ENCODE results near the gene NUP205. TPM values are rescaled to one million over a fixed set of nuclear protein-coding genes. Genes with fewer than 3 reads are reported as not detected.
A peak's percentile ranks its signal among the peaks of the same experiment; 100 is the strongest.

NUP205 gene
- total RNA-seq, 4 donors from 2014 or later, result 27.6 to 33.9 (median 28.8) TPM

DNA sequence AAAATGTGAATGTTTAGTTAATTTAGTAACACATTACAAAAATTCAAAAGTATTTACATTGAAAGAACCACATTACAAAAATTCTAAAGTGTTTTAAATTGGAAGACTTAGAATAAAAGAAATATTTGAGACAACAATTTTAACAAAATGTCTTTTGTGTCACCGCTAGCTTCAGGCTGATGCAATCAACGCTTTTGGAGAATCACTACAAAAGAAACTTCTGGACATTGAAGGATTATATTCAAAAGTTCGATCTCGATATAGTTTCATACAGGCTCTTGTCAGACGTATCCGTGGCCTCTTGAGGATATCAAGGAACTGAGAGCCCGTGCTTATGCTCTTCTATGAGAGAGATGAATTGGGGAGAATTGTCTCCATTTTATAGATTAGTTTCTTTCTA lies 90.5 kb downstream of the NUP205 start:
- TF ChIP-seq POLR2A (IDR thresholded peaks at IDR 0.05) (no peak), CTCF (IDR thresholded peaks at IDR 0.05) (no peak)
- intact Hi-C loops (cut with DNase I; ENCODE audit: low total_unique reads), result loop anchor here (10.0 kb wide), 1 partner anchor 373 kb away; no protein-coding TSS in a partner anchor
- no peak for DNase-seq (ENCODE audit: low spot score in 2 of 2)
- 87 to 89% methylated on average over 7 of the region's 7 CpGs for WGBS, 2 donors
- H3K4me3 ChIP-seq (ENCODE audit: low read depth, poor library complexity, severe bottlenecking), result no peak overlapping the region

- WGBS, 2 donors, result 65 to 75% methylated on average over 15 of the region's 15 CpGs
- H3K4me3 ChIP-seq (ENCODE audit: low read depth, poor library complexity, severe bottlenecking), result no peak overlapping the region
- TF ChIP-seq CTCF (IDR thresholded peaks at IDR 0.05), result no peak
- no peak for TF ChIP-seq POLR2A (IDR thresholded peaks at IDR 0.05)
- intact Hi-C loops (cut with DNase I; ENCODE audit: low total_unique reads), result no loop called here
- DNase-seq (ENCODE audit: low spot score in 2 of 2), result peak in 1 of 2 donors; percentile 33
Observed at GRCh38 chr7:135650831-135651573, 93.3 kb downstream of the NUP205 start.

- no peak for DNase-seq (ENCODE audit: low spot score in 2 of 2)
- TF ChIP-seq POLR2A (IDR thresholded peaks at IDR 0.05), result no peak
- TF ChIP-seq CTCF (IDR thresholded peaks at IDR 0.05), result no peak
- intact Hi-C loops (cut with DNase I; ENCODE audit: low total_unique reads), result no loop called here
- 93 to 94% methylated on average over 12 of the region's 12 CpGs for WGBS, 2 donors
- H3K4me3 ChIP-seq (ENCODE audit: low read depth, poor library complexity, severe bottlenecking), result no peak overlapping the region
Observed at GRCh38 chr7:135653340-135654080, 95.8 kb downstream of the NUP205 start.

DNA sequence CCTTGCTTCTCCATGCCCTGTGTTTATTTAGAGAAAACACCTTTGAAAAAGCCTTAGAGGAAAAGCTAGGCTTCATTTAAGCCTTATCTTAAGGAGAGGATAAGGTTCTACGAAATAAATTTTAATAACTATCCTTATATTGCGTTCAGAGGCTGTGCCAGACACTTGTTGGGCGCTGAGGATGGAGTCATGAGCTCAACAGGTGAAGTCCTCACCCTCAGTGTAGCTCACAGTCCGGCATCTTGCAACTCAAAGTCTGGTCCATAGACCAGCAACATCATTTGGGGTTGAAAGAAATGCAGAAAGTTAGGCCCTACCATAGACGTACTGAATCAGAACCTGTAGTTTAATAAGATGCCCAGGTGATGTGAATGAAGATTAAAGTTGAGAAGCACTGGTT lies 100.8 kb downstream of the NUP205 start:
- intact Hi-C loops (cut with DNase I; ENCODE audit: low total_unique reads), result no loop called here
- H3K4me3 ChIP-seq (ENCODE audit: low read depth, poor library complexity, severe bottlenecking), result no peak overlapping the region
- TF ChIP-seq CTCF (IDR thresholded peaks at IDR 0.05) (no peak), POLR2A (IDR thresholded peaks at IDR 0.05) (no peak)
- WGBS, 2 donors, result 94% methylated on average over 5 of the region's 5 CpGs
- no peak for DNase-seq (ENCODE audit: low spot score in 2 of 2)

GRCh38 chr7:135659159-135659846 lies 101.6 kb downstream of the NUP205 start:
- intact Hi-C loops (cut with DNase I; ENCODE audit: low total_unique reads), result no loop called here
- WGBS, 2 donors, result 75 to 84% methylated on average over 9 of the region's 9 CpGs
- H3K4me3 ChIP-seq (ENCODE audit: low read depth, poor library complexity, severe bottlenecking), result no peak overlapping the region
- TF ChIP-seq CTCF (IDR thresholded peaks at IDR 0.05) (no peak), POLR2A (IDR thresholded peaks at IDR 0.05) (no peak)
- DNase-seq (ENCODE audit: low spot score in 2 of 2), result no peak
